Esophagus squamous epithelium (tissue), 5 donors: ENCODE measurements around the gene UBE2H. TPM values are rescaled to one million over a fixed set of nuclear protein-coding genes. Genes with fewer than 3 reads are reported as not detected.
A peak's percentile ranks its signal among the peaks of the same experiment; 100 is the strongest.

Source experiments
- DNase-seq: peaks from one replicate; lab custom pipeline; 2025; lab: John Stamatoyannopoulos, UW
- H3K27ac ChIP-seq, 4 donors: fragments of 200-600 bp; sonication (generic); one replicate each; pipeline ENCODE4 v1.5.1; 2016 to 2019; ENCODE audit warnings: mild to moderate bottlenecking in 1 of 4
- H3K27me3 ChIP-seq, 4 donors: fragments of 200-600 bp; sonication (generic); 1 replicate in 3 of 4; 2 replicates in 1 of 4; pipeline versions ENCODE4 v1.5.1 to v1.6.0; 2017 to 2021; ENCODE audit warnings: antibody characterized with exemption in 1 of 4
- H3K36me3 ChIP-seq, 3 donors: fragments of 200-600 bp; sonication (generic); one replicate each; pipeline ENCODE4 v1.5.1; 2016 to 2019
- H3K4me1 ChIP-seq, 3 donors: fragments of 200-600 bp; sonication (generic); one replicate each; pipeline ENCODE4 v1.5.1; 2017 to 2019
- H3K4me3 ChIP-seq, 4 donors: fragments of 200-600 bp; sonication (generic); 1 replicate in 3 of 4; 2 replicates in 1 of 4; pipeline ENCODE4 v1.5.1; 2016 to 2019; ENCODE audit warnings: mild to moderate bottlenecking in 2 of 4, moderate library complexity in 1 of 4
- H3K9me3 ChIP-seq, 3 donors: fragments of 200-600 bp; sonication (generic); one replicate each; pipeline ENCODE4 v1.5.1; 2016 to 2019
- CTCF ChIP-seq, 6 experiments: fragments of 450-650 bp in 4 of 6; fragments of 200-600 bp in 2 of 6; sonication (generic) in 2 of 6; IDR thresholded peaks; one replicate each; pipeline ENCODE4 v1.5.1; 2016 to 2019; ENCODE audit warnings: antibody characterized with exemption in 6 of 6, mild to moderate bottlenecking in 4 of 6, moderate library complexity in 4 of 6
- POLR2A ChIP-seq, 4 donors: fragments of 450-650 bp; IDR thresholded peaks; one replicate each; pipeline ENCODE4 v1.6.1; 2017; ENCODE audit warnings: antibody characterized with exemption in 4 of 4, mild to moderate bottlenecking in 4 of 4, moderate library complexity in 3 of 4
- WGBS, 2 donors: methylation state at CpG; one replicate each; pipeline ENCODE4 v1.1.5; 2018; 5-methylcytosine and 5-hydroxymethylcytosine counted together
- intact Hi-C: fragments of 100-400 bp; cut with DNase I; formaldehyde crosslinking; loops from one replicate; pipeline ENCODE4 v1.15.0; 2022
- total RNA-seq, 4 donors: library from RNA; depleted of rRNA; stranded (reverse); fragments of >200 nt; gene quantifications; one replicate each; pipeline ENCODE4 v1.1.0, GENCODE V29; 2016
- donor health status: DM: yes; HTN: yes; CAD: no.

Gene UBE2H
- total RNA-seq, 4 donors from 2014 or later: 60.1 to 113 (median 88.7) TPM

GRCh38 chr7:129950933-129951225 lies 1.9 kb downstream of the UBE2H start:
- Histone ChIP-seq H3K27ac (peak overlapping the region; percentile 95 to 100 (median 99)), H3K4me3 (peak overlapping the region; percentile 89 to 99 (median 92)), H3K36me3 (peaks cover 0 to 7% (median 0%) of the 10 kb centered on the region in 3 donors), H3K27me3 (no peaks in the 10 kb centered on the region), H3K9me3 (no peaks in the 10 kb centered on the region), H3K4me1 (peaks cover 12 to 62% (median 26%) of the 10 kb centered on the region in 3 donors)
- DNase-seq: no peak
- intact Hi-C loops: no loop called here
- TF ChIP-seq POLR2A (IDR thresholded peaks at IDR 0.05) (no peak), CTCF (IDR thresholded peaks at IDR 0.05) (no peak)
- WGBS, 2 donors: 8 to 9% methylated on average over 1 of the region's 1 CpG

- intact Hi-C loops: no loop called here
Observed at GRCh38 chr7:129950191-129950932, 2.4 kb downstream of the UBE2H start.

DNA sequence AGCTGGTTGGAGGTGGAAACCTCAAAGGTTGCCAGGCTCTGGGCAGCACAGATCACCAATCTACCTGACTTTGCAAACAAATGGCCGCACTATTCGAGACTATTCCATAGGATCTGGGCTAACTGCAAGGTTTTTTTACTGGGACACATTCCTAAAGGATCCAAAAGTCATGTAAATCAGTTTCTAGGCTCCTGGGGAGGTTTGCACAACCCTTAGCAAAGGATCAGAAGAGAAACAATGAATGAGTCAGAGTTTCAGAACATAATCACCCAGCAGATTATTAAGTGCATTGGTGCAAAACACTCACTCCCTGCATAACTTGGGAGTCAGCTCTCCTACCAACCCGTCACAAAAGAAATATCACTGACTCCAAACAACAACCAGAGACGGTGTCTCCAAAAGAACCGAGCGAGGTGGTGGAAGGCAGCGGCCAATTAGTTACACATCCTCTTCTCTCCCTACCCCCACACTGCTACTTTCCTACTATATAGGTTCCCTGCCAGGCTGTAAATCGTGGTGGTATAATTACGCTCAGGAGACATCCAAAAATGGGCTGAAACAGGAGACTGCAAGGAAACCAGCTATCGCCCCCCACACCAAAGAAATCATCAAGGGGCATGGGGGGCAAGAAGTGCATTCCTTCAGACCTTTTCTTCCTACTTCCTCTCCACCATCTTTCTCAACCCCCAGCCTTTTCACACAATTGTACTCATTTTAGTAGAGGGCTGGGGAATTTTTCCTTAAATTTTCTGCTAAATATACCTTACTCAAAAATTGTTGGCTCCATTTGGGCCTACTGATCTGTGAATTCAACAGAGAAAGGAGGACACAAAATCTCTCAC lies 3.2 kb downstream of the UBE2H start:
- intact Hi-C loops: no loop called here
- Histone ChIP-seq H3K36me3 (peaks cover 0 to 11% (median 0%) of the 10 kb centered on the region in 3 donors), H3K4me1 (peaks cover 12 to 60% (median 24%) of the 10 kb centered on the region in 3 donors), H3K27ac (peak overlapping the region; percentile 95 to 100 (median 99)), H3K4me3 (peak overlapping the region; percentile 89 to 99 (median 92)), H3K27me3 (no peaks in the 10 kb centered on the region), H3K9me3 (no peaks in the 10 kb centered on the region)
- WGBS, 2 donors: 7% methylated on average over 10 of the region's 10 CpGs
- TF ChIP-seq CTCF (IDR thresholded peaks at IDR 0.05): no peak
- TF ChIP-seq POLR2A (IDR thresholded peaks at IDR 0.05): peak in 3 of 4 donors; percentile 22 to 83 (median 62)
- DNase-seq: no peak

More at GRCh38 chr7:129950191-129950932, 2.4 kb downstream of the UBE2H start:
- Histone ChIP-seq H3K4me1 (peaks cover 12 to 60% (median 24%) of the 10 kb centered on the region in 3 donors), H3K27me3 (no peaks in the 10 kb centered on the region), H3K27ac (peak overlapping the region; percentile 95 to 100 (median 99)), H3K4me3 (peak overlapping the region; percentile 89 to 99 (median 92)), H3K9me3 (no peaks in the 10 kb centered on the region), H3K36me3 (peaks cover 0 to 10% (median 0%) of the 10 kb centered on the region in 3 donors)
- TF ChIP-seq CTCF (IDR thresholded peaks at IDR 0.05) (no peak), POLR2A (IDR thresholded peaks at IDR 0.05) (peak in 1 of 4 donors; percentile 22)
- no peak for DNase-seq
- WGBS, 2 donors: 4 to 6% methylated on average over 9 of the region's 9 CpGs

DNA sequence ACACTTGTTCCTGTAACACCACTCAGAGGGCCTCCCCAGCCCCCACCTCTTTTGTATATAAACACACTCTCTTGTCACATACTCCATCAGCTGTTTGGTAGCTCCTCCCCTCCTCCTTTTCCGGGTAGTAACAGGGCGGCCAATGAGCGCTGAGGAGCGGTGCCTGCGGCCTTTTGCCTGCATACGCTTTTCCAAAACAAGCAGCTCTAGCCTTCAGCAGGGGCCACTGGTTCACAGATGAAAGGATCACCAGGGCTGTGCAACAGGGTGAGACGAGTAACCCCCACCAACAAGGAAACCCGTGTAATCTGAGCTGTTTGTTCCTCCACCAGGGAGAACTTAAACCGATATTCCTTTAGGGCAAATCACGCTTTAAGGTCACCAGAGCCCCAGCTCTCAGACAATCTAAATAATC lies 3.9 kb downstream of the UBE2H start:
- WGBS, 2 donors: 0% methylated on average over 5 to 10 of the region's 10 CpGs
- no peaks in the 10 kb centered on the region for H3K27me3 ChIP-seq
- peak overlapping the region; percentile 89 to 99 (median 92) for H3K4me3 ChIP-seq
- no peak for TF ChIP-seq CTCF (IDR thresholded peaks at IDR 0.05)
- peak in 2 of 4 donors; percentile 50 to 63 for TF ChIP-seq POLR2A (IDR thresholded peaks at IDR 0.05)
- peaks cover 12 to 60% (median 24%) of the 10 kb centered on the region in 3 donors for H3K4me1 ChIP-seq
- peaks cover 0 to 18% (median 0%) of the 10 kb centered on the region in 3 donors for H3K36me3 ChIP-seq
- peak overlapping the region; percentile 95 to 100 (median 99) for H3K27ac ChIP-seq
- H3K9me3 ChIP-seq: no peaks in the 10 kb centered on the region
- intact Hi-C loops: no loop called here
- peak; percentile 70 for DNase-seq
